Bone marrow (tissue), 2 donors: ENCODE results near the gene RGPD8.
"Not testable (repeated sequence)": the region's sequence is repeated elsewhere in the genome, so short reads cannot be mapped to it uniquely, and the experiment has no call there.

Source experiments
- DNase-seq, 2 donors: peaks; one replicate each; lab custom pipeline; 2025; lab: John Stamatoyannopoulos, UW

RGPD8 gene

GRCh38 chr2:112433480-112433879, at the start of gene RGPD8:
Gene RGPD8 (minus strand): TSS chr2:112433645. CDS start chr2:112433453, 192 bp downstream.
- not testable (repeated sequence) for DNase-seq

- no peak for DNase-seq
These were observed 49.6 kb upstream of the RGPD8 start for GRCh38 chr2:112483042-112483473.

- peak in 1 of 2 donors; percentile 42 for DNase-seq
These were observed 49.0 kb upstream of the RGPD8 start for GRCh38 chr2:112482309-112483041.

DNA sequence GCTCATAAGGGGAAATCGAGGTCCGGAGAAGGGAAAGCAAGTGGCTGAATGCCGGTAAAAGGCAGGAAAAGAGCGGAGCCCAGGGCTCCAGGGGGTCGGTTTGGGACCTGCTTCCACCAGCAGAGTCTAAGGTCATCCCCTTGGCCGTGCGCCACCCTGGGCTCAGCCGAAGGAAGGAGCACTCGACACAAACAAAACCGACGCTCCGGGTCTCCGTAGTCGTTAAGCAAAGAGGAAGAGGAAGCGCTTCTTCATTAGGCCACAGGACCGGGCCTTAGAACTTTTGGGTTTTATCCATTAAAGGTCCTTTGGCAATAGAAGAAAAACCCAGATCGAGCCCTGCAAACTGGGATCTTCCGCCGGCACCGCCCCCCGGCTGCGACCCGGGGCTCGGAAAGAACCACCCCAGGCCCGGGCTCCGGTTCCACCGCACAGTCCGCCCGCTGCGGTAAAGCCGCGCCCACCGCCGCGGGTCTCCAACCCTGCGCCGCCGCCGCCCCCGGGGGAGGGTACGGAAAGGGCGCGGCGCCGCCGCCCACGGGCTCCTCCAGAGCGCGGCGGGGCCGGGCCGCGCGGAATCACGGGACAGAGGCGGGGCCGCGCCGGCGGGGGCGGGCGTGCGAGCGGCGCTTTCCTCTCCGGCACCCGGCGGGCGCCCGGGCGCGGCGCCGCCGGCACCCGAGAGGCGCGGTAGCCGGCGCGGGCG, 48.2 kb upstream of the RGPD8 start, which contains the start of gene TTL:
Gene TTL (plus strand): TSS at position 629 of the 706 bp plus-strand sequence. CDS start 189 bp downstream, outside the sequence.
- DNase-seq, result peak; percentile 37 to 79

DNA sequence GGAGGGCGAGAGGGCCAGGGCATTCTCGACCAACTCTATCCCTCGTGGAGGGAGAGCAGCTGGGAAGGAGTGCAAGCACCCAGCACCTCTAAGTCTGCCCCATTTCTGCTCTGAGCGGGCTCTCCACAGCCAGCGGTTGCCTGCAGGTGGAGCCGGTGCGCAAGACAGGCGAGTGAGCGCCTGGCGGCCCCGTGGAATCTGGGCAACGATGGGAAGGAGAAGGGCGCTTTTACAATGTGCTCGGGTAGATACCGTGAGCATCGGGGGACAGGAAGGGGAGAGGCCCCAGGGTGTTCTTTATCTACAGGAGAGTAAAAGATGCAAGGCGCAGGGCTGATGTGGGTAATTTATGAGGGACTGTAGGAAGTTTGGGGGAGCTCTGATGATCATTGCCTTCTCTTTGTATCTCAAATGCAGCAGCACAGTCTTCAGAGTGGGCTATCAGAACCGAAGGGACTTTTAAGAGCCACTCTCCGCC, 47.6 kb upstream of the RGPD8 start:
- DNase-seq, result peak; percentile 64 to 66

DNA sequence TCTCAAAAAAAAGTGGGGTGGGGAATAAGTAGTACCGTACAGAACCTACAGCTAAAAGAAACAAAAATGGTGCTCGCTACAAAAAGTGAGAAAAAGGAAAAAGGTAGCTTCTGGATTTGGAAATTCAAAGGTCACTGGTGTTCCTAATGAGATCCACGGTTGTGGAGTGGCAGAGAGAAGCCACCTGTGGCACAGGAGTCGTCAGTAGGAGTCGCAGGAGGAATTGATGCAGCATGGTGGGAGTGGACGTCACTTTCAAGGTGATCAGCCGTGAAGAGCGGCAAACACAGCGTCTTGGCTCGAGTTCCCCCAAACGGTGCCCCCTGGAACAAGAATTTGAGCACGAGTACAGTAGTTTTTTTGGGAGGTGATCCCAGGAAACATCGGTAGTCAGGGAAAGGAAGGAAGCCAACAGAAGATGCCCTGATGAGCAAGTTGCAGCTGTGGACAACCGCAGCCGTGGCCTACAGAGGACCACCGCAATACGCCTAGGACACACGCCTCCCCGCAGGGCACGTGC, 47.1 kb upstream of the RGPD8 start:
- no peak for DNase-seq

DNA sequence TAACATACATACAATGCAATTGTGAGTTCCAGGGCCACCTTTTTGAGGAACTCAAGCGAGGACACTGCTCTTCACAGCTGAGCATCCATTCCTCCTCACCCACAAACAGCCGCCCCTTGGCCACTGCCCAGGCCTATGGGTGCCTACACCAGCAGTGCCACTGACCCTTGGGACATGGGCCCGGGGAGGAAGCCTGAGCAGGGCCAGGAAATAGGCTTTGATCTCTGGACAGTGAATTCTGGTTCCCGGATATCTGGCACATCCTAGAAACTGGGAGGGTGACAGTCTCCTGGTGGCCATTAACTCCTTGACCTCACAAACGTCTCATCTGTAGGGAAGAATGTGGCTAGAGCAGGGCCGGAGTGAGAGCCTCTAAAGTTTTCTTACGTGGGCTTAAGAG, 43.0 kb upstream of the RGPD8 start:
- no peak for DNase-seq

- DNase-seq, result no peak
These were observed 41.5 kb upstream of the RGPD8 start for GRCh38 chr2:112474844-112475486.

- DNase-seq, result no peak
These were observed 39.3 kb upstream of the RGPD8 start for GRCh38 chr2:112472547-112473263.

DNA sequence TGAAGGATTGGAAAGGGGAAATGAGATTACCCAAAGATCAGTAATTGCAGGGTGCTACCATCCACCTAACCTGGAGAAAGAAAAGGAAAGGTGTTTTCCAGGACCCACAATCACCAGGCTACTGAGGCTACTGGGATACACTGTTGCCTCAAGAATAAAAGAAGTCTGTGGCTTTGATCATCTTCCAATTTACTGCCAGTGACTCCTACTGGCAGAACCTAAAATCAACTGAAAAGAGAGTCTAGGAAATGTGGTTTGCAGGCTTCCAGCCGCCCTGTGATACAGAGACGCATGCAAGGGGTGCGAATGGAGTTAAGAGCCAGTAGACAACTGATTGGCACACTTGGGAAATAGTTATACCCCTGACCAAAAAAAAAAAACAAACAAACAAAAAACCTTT, 31.9 kb upstream of the RGPD8 start:
- DNase-seq, result no peak

- DNase-seq, result no peak
These were observed 29.8 kb upstream of the RGPD8 start for GRCh38 chr2:112463256-112463655.

DNA sequence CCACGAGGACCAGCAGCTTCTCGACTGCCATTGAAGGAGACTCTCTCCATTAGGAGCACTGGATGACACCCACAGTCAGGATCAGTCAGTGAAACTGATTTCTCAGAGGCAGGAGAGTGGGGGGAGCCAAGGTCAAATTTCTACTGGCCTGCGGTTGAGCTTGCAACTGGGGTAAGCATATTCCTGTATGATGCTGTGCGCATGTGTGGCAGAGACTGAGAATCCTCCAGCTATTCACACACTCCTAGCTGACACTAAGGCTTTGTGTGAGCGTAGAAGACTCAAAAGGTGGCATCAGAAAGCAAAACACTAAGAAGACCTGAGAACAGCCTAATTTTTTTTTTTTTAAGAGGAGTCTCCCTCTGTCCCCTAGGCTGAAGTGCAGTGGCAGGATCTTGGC, 28.7 kb upstream of the RGPD8 start:
- no peak for DNase-seq

DNA sequence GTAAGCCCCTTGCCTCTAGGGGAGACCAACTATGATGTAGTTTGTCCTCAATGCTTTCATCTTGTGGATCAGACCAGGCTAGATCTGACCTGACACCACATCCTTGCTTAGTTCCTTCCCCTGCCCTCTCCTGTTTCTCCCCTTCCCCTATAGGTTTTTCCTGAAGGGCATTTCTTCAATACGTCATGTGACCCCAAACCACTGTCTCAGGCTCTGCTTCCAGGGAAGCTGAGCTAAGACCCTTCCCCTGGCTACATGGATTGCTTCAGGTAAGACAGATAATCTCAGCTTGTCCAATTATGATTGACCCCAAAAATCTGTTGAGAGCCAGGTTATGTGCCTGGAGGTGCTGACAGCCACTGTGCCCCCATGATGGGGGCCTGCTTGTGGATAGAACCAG, 25.9 kb upstream of the RGPD8 start:
- no peak for DNase-seq

GRCh38 chr2:112454586-112454985, 21.1 kb upstream of the RGPD8 start:
- DNase-seq, result no peak

DNA sequence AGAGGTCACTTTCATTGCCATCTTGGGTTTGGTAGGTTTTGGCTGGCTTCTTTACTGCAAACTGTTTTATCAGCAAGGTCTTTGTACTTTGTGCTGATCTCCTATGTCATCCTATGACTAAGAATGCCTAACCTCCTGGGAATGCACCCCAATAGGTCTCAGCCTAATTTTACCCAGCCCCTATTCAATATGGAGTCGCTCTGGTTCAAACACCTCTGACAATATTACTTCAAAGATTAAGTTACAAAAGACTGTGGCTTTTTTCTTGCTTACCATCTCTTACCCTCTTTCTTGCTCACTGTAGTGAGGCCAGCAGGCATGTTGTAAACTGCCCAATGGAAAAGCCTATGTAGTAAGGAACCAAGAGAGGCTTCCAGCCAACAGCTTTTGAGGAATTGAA, 17.9 kb upstream of the RGPD8 start:
- no peak for DNase-seq

GRCh38 chr2:112449854-112450253, 16.4 kb upstream of the RGPD8 start:
- no peak for DNase-seq

GRCh38 chr2:112444256-112444655, 10.8 kb upstream of the RGPD8 start:
- DNase-seq, result not testable (repeated sequence)

DNA sequence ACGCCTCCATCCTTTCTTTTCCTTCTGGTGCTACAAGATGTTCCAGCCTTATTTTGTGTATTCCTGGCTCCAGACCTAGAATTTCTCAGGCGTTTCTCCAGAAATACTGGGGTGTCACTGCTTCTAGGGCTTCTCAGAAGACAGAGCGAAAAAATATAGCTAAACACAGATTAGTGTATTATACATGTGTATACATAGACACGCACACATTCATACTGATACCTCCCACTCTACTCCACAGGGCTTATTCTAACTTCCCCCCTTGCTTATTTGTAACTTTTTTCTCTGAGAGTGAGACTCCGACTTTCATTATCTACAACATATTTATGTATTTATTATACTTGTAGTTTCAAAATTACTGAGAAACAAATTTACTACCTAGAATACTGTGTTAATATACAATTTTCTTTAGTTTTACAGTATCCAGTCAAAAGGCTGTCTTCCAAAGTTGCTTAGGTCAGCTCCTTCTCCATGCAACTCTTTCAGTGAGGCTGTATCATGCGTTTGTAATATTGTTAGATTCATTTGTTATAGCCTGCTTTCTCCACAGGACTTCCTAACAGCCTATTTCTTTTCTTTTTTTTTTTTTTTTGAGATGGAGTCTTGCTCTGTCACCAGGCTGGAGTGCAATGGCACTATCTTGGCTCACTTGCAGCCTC, 5.3 kb upstream of the RGPD8 start:
- DNase-seq, result not testable (repeated sequence)

GRCh38 chr2:112437405-112437831, 4.0 kb upstream of the RGPD8 start:
- not testable (repeated sequence) for DNase-seq

- DNase-seq, result not testable (repeated sequence)
These were observed 3.5 kb upstream of the RGPD8 start for GRCh38 chr2:112436993-112437392.
